ENCODE data around the gene KANSL1.

DNA sequence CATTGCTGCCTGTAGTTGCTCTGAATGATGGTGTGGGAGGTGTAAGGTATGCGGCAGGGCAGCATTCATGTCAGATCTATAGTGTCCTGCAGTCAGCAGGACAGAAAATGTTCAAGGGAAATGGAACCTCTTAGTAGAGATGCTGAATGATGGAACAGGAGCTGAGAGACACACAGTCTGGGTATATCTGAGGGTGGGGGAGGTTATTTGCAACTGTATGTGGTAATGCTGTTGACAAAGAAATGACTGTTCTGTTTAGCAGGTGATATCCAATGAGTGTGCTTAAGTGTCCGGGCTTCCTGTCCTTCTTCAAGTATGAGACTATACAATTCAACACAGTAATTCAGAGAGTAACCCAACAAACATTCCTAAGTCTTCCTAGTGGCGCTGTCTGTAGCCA lies 147.6 kb downstream of the KANSL1 start:
- TF ChIP-seq, protein P1, sequence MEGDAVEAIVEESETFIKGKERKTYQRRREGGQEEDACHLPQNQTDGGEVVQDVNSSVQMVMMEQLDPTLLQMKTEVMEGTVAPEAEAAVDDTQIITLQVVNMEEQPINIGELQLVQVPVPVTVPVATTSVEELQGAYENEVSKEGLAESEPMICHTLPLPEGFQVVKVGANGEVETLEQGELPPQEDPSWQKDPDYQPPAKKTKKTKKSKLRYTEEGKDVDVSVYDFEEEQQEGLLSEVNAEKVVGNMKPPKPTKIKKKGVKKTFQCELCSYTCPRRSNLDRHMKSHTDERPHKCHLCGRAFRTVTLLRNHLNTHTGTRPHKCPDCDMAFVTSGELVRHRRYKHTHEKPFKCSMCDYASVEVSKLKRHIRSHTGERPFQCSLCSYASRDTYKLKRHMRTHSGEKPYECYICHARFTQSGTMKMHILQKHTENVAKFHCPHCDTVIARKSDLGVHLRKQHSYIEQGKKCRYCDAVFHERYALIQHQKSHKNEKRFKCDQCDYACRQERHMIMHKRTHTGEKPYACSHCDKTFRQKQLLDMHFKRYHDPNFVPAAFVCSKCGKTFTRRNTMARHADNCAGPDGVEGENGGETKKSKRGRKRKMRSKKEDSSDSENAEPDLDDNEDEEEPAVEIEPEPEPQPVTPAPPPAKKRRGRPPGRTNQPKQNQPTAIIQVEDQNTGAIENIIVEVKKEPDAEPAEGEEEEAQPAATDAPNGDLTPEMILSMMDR (IDR thresholded peaks at IDR 0.05), result no peak
- TF ChIP-seq EZH2 (IDR thresholded peaks at IDR 0.05) (no peak), EZH2phosphoT487 (IDR thresholded peaks at IDR 0.05) (no peak)
